Peyer's patch (tissue), 4 donors: ENCODE data around the gene PHLDB1.

Experiments
- POLR2A ChIP-seq, 2 donors: fragments of 450-650 bp; IDR thresholded peaks; one replicate each; pipeline ENCODE4 v1.5.1; 2017; ENCODE audit warnings: antibody characterized with exemption in 2 of 2, mild to moderate bottlenecking in 2 of 2, moderate library complexity in 2 of 2
- TF ChIP-seq, protein P1 (sequence below), 6 experiments: fragments of 450-650 bp in 4 of 6; fragments of 200-600 bp in 2 of 6; sonication (generic) in 1 of 6; IDR thresholded peaks; one replicate each; pipeline ENCODE4 v1.5.1; 2017 to 2019; ENCODE audit warnings: antibody characterized with exemption in 6 of 6, mild to moderate bottlenecking in 3 of 6, moderate library complexity in 1 of 6

DNA sequence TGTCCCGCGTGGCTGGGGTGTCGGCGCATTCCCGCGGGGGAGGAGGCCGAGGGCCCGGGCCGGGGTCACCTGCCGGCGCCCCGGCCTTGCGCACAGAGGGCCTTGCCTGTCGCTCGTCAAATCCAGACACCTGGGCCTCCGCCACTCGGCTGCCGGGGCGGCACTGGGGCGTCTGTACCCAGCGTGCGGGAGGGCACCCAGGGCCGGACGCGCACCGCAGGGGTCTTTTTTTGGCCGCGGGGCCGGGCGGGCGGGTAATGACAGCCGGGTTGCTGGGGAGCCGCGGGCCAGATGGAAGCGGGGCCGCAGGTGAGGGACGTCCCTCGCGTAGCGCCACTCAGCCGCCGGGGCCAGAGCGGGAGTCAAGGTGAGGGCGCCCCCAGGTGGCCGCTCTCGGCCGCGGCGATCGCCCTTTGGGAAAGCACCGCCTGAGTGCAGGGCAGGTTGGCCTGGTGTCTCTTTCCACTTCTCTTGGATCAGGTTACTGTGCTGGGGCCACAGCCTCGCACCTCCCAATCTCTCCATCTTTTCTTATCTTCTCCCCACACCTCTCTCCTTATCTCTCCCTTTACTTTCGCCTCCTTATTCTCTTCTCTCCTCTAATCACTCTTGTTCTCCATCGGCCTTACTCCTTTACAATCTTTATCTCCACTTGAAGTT is 3.5 kb downstream of the PHLDB1 start:
- TF ChIP-seq POLR2A (IDR thresholded peaks at IDR 0.05): no peak
- TF ChIP-seq, protein P1, sequence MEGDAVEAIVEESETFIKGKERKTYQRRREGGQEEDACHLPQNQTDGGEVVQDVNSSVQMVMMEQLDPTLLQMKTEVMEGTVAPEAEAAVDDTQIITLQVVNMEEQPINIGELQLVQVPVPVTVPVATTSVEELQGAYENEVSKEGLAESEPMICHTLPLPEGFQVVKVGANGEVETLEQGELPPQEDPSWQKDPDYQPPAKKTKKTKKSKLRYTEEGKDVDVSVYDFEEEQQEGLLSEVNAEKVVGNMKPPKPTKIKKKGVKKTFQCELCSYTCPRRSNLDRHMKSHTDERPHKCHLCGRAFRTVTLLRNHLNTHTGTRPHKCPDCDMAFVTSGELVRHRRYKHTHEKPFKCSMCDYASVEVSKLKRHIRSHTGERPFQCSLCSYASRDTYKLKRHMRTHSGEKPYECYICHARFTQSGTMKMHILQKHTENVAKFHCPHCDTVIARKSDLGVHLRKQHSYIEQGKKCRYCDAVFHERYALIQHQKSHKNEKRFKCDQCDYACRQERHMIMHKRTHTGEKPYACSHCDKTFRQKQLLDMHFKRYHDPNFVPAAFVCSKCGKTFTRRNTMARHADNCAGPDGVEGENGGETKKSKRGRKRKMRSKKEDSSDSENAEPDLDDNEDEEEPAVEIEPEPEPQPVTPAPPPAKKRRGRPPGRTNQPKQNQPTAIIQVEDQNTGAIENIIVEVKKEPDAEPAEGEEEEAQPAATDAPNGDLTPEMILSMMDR (IDR thresholded peaks at IDR 0.05): peak; percentile 73 to 90 (median 80)
